DND-41 (cell line): ENCODE data around the gene TPM1.
"Not testable (repeated sequence)": the region's sequence is repeated elsewhere in the genome, so short reads cannot be mapped to it uniquely, and the experiment has no call there.

Source experiments
- ATAC-seq: fragments of 200-7000 bp; cut with Tn5 transposase; 3 replicates; pipeline ENCODE4 v1.9.1; 2021; ENCODE audit warnings: low read depth; ENCODE audit not compliant: insufficient read depth
- DNase-seq: peaks from one replicate; pipeline ENCODE4 v3.0.0-alpha.2; 2020
- H2AFZ ChIP-seq: 2 replicates; pipeline ENCODE4 v1.6.0; 2012; ENCODE audit warnings: low read depth, low read length
- H3K27ac ChIP-seq: 2 replicates; pipeline ENCODE4 v1.5.1; 2012; ENCODE audit warnings: low read length, inconsistent platforms
- H3K27me3 ChIP-seq: fragments of 200-600 bp; sonication (generic); 2 replicates; pipeline ENCODE4 v1.6.0; 2012; ENCODE audit warnings: low read length, mild to moderate bottlenecking, inconsistent platforms; ENCODE audit not compliant: insufficient read depth, poor library complexity
- H3K36me3 ChIP-seq: 2 replicates; pipeline ENCODE4 v1.5.1; 2012; ENCODE audit warnings: low read length, inconsistent platforms; ENCODE audit not compliant: insufficient read depth
- H3K4me1 ChIP-seq: 2 replicates; pipeline ENCODE4 v1.5.1; 2012; ENCODE audit warnings: mild to moderate bottlenecking, low read length; ENCODE audit not compliant: insufficient read depth
- H3K4me2 ChIP-seq: 2 replicates; pipeline ENCODE4 v1.6.0; 2012; ENCODE audit warnings: mild to moderate bottlenecking, moderate library complexity, low read length, inconsistent platforms; ENCODE audit not compliant: insufficient read depth
- H3K4me3 ChIP-seq, 2 experiments: fragments of 200-600 bp in 1 of 2; shearing (Covaris generic) in 1 of 2; 2 replicates each; pipeline ENCODE4 v1.5.1; 2012 to 2016; ENCODE audit warnings: inconsistent platforms in 2 of 2, low read length in 2 of 2, mild to moderate bottlenecking in 2 of 2, low read depth in 1 of 2, moderate library complexity in 1 of 2
- H3K79me2 ChIP-seq: 2 replicates; pipeline ENCODE4 v1.6.0; 2012; ENCODE audit warnings: low read length, inconsistent platforms; ENCODE audit not compliant: insufficient read depth
- H3K9ac ChIP-seq: 2 replicates; pipeline ENCODE4 v1.6.0; 2012; ENCODE audit warnings: low read depth, mild to moderate bottlenecking, inconsistent platforms, low read length, moderate library complexity
- H3K9me3 ChIP-seq: 2 replicates; pipeline ENCODE4 v1.5.1; 2012; ENCODE audit warnings: low read length, moderate library complexity, mild to moderate bottlenecking, inconsistent platforms; ENCODE audit not compliant: insufficient read depth, severe bottlenecking
- H4K20me1 ChIP-seq: 2 replicates; pipeline ENCODE4 v1.6.0; 2012; ENCODE audit warnings: low read length; ENCODE audit not compliant: insufficient read depth
- EZH2 ChIP-seq: IDR thresholded peaks from 3 replicates; pipeline ENCODE4 v1.6.1; 2012; ENCODE audit warnings: borderline replicate concordance, low read depth, mild to moderate bottlenecking, moderate library complexity, low read length, inconsistent platforms; ENCODE audit not compliant: severe bottlenecking
- TF ChIP-seq, protein P1 (sequence below): IDR thresholded peaks from 2 replicates; pipeline ENCODE4 v1.5.1; 2012; ENCODE audit warnings: borderline replicate concordance, low read length, moderate library complexity, mild to moderate bottlenecking; ENCODE audit not compliant: poor library complexity, severe bottlenecking; ENCODE audit errors: extremely low read depth

TPM1 gene

DNA sequence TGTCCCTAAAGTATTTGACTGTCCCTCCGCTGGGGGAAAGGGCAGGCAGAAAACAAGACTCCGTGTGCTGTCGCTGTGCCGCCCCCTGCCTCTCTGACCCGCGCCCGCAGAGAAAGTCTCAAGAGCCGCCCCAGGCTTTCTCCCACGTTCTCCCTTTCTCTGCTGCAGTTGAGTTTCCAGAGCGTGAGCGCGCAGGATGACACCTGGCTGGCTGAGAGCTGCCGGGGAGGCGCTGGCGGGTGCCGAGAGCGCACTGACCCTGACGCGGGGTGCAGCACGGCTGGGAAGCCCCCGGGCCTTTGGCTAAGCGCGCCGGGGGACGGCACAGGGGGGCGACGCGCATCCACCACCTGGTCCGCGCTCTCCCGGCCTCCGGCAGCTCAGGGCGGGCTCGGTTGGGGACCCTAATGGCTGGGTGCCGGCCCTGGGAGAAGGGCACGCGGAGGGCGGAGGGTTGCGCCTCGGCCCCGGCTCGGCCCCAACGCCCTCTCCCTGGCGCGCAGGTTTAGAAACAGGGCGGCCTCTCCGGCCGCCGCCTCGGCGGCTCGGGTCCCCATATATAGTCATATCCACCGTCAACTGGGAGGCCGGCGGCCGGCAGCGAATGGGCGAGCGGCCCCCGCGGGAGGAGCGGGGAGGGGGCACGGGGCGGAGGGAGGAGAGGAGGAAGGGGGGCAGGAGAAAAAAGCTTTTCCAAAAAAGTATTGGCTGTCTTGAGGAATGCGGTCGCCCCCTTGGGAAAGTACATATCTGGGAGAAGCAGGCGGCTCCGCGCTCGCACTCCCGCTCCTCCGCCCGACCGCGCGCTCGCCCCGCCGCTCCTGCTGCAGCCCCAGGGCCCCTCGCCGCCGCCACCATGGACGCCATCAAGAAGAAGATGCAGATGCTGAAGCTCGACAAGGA, at the start of gene TPM1:
Gene TPM1, plus strand, starts transcription at position 774 of the 903 bp plus-strand sequence. Its CDS starts 83 bp downstream, at position 857.
- H3K36me3 ChIP-seq: no peaks in the 10 kb centered on the region
- no peaks in the 10 kb centered on the region for H4K20me1 ChIP-seq
- no peak within 1 kb of the TSS for H2AFZ ChIP-seq
- no peak within 1 kb of the TSS for H3K4me3 ChIP-seq
- no peak for ATAC-seq
- DNase-seq: no peak
- no peaks in the 10 kb centered on the region for H3K79me2 ChIP-seq
- peaks cover 15% of the 10 kb centered on the region for H3K27me3 ChIP-seq
- no peak for TF ChIP-seq EZH2
- TF ChIP-seq, protein P1, sequence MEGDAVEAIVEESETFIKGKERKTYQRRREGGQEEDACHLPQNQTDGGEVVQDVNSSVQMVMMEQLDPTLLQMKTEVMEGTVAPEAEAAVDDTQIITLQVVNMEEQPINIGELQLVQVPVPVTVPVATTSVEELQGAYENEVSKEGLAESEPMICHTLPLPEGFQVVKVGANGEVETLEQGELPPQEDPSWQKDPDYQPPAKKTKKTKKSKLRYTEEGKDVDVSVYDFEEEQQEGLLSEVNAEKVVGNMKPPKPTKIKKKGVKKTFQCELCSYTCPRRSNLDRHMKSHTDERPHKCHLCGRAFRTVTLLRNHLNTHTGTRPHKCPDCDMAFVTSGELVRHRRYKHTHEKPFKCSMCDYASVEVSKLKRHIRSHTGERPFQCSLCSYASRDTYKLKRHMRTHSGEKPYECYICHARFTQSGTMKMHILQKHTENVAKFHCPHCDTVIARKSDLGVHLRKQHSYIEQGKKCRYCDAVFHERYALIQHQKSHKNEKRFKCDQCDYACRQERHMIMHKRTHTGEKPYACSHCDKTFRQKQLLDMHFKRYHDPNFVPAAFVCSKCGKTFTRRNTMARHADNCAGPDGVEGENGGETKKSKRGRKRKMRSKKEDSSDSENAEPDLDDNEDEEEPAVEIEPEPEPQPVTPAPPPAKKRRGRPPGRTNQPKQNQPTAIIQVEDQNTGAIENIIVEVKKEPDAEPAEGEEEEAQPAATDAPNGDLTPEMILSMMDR: no peak
- H3K9me3 ChIP-seq: no peaks in the 10 kb centered on the region
- no peak within 1 kb of the TSS for H3K4me2 ChIP-seq
- no peak within 1 kb of the TSS for H3K9ac ChIP-seq
- H3K27ac ChIP-seq: no peak within 1 kb of the TSS
- H3K4me1 ChIP-seq: peaks cover 4% of the 10 kb centered on the region

DNA sequence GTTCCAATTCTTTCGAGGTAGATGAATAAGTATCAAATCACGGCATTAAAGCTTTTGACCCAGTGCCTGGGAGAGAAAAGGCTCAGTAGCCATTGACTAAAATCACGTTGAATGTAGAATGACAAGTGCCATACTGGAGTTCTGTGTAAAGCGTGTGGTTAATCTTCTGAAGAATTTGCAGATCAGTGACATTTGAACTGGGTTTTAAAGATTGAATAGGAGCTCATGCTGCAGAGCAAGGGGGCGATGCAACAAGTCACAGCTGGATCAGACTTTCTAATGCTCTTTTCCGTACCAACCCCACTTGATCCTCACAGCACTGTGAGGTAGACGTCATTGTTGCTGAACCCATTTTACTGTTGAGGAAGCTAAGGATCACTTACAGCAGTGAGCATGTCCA, 49.5 kb upstream of the TPM1 start:
- Histone ChIP-seq H3K9ac (no peak overlapping the region), H2AFZ (no peak overlapping the region), H3K9me3 (no peaks in the 10 kb centered on the region), H3K4me3 (no peak overlapping the region), H3K79me2 (no peaks in the 10 kb centered on the region), H3K4me2 (no peak overlapping the region), H3K36me3 (no peaks in the 10 kb centered on the region), H3K27me3 (peaks cover 2% of the 10 kb centered on the region), H3K27ac (no peak overlapping the region), H3K4me1 (no peaks in the 10 kb centered on the region), H4K20me1 (no peaks in the 10 kb centered on the region)
- DNase-seq: no peak
- no peak for ATAC-seq
- no peak for TF ChIP-seq EZH2
- TF ChIP-seq, protein P1: no peak

DNA sequence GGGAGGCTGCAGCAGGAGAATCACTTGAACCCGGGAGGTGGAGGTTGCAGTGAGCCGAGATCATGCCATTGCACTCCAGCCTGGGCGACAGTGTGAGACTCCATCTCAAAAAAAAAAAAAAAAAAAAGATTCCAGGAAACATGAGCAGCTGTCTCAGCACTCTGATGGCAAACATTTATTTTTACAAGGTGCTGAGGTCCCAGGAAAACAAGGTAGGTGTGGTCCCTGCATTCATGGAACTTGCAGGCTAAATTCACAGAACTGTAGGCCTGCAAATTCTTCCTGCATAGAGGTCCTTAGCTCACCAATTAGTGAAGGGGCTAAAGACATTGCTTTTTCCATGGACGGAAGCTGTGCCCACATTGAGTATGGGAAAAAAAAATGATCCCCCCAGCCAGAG, 48.9 kb upstream of the TPM1 start:
- not testable (repeated sequence) for H3K27ac ChIP-seq, H4K20me1 ChIP-seq, H3K4me3 ChIP-seq, H3K9me3 ChIP-seq, ATAC-seq, DNase-seq, H3K27me3 ChIP-seq, H3K4me2 ChIP-seq, H3K79me2 ChIP-seq, H3K36me3 ChIP-seq, H2AFZ ChIP-seq, H3K9ac ChIP-seq, H3K4me1 ChIP-seq

DNA sequence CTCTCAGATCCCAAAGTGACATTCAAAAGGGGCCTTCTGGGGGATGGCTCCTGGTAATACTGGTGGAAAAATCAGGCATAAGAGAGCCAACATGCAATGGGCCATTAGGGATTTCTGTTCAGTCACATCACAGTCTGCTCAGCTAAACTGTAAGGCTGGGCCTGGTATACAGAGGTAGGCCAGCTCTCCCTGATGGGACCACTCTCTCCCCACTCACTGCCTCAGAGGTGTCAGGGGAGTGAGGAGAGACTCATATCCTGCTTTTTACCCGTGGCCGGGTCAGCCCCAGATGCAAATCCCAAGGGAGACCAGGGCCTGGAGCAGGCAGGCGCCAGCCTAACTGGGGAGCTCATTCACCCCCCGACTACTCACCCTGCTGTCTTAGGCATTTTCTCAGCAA, 48.1 kb upstream of the TPM1 start:
- no peak overlapping the region for H3K27ac ChIP-seq
- no peaks in the 10 kb centered on the region for H3K79me2 ChIP-seq
- H3K4me3 ChIP-seq: no peak overlapping the region
- no peak overlapping the region for H2AFZ ChIP-seq
- H3K9me3 ChIP-seq: no peaks in the 10 kb centered on the region
- no peaks in the 10 kb centered on the region for H3K4me1 ChIP-seq
- TF ChIP-seq, protein P1: no peak
- no peaks in the 10 kb centered on the region for H3K27me3 ChIP-seq
- ATAC-seq (no peak), DNase-seq (no peak)
- no peaks in the 10 kb centered on the region for H4K20me1 ChIP-seq
- no peak overlapping the region for H3K9ac ChIP-seq
- H3K36me3 ChIP-seq: no peaks in the 10 kb centered on the region
- H3K4me2 ChIP-seq: no peak overlapping the region
